Prostate gland (tissue), 2 donors: Measurements from ENCODE around the gene ARAP3.

ENCODE experiments used
- POLR2A ChIP-seq: fragments of 450-650 bp; IDR thresholded peaks from one replicate; pipeline ENCODE4 v1.6.1; 2016; ENCODE audit warnings: antibody characterized with exemption, mild to moderate bottlenecking
- POLR2AphosphoS5 ChIP-seq: sonication (generic); formaldehyde crosslinking; IDR thresholded peaks from one replicate; pipeline ENCODE4 v1.6.1; 2017; ENCODE audit warnings: antibody characterized with exemption
- TF ChIP-seq, protein P1 (sequence below), 4 experiments: fragments of 200-600 bp in 2 of 4; fragments of 450-650 bp in 2 of 4; sonication (generic) in 2 of 4; IDR thresholded peaks; 1 replicate in 3 of 4; 2 replicates in 1 of 4; pipeline ENCODE4 v1.5.1; 2016 to 2019; ENCODE audit warnings: antibody characterized with exemption in 4 of 4, mild to moderate bottlenecking in 2 of 4, moderate library complexity in 2 of 4

DNA sequence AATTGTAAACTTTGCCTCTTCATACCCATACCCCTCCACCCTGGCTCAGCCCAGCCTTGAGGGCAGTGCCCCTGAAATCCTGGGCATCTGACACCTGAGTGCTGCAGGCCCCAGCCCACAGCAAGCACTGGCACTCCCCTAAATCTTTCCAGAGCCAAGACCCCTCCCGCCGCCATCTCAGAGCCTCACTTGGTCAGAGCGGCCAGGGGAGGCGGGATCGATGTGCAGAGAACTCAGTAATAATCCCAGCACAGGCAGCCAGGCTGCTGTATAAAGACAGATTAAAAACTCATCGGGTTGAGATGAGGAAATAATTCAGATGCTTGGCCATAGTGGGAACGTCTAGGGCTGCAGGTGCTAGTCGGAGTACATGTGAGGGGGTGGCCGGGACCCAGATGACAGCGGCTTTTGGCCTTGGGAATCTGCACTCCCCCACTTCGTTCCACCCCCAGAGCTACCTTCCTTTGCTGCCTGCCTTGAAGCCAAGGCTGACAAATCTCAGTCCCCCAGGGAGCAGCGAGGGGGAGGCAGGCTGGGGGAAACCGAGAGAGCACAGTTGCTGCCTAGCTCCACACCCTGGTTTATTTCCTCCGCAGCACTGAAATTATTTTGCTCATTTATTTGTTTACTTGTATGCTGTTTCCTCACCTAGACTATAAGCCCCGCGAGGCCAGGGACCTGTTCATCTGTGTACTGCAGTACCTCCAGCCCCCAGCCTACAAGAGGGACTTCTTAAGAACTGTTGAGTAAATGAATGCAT, 19.5 kb upstream of the ARAP3 start:
- TF ChIP-seq, protein P1, sequence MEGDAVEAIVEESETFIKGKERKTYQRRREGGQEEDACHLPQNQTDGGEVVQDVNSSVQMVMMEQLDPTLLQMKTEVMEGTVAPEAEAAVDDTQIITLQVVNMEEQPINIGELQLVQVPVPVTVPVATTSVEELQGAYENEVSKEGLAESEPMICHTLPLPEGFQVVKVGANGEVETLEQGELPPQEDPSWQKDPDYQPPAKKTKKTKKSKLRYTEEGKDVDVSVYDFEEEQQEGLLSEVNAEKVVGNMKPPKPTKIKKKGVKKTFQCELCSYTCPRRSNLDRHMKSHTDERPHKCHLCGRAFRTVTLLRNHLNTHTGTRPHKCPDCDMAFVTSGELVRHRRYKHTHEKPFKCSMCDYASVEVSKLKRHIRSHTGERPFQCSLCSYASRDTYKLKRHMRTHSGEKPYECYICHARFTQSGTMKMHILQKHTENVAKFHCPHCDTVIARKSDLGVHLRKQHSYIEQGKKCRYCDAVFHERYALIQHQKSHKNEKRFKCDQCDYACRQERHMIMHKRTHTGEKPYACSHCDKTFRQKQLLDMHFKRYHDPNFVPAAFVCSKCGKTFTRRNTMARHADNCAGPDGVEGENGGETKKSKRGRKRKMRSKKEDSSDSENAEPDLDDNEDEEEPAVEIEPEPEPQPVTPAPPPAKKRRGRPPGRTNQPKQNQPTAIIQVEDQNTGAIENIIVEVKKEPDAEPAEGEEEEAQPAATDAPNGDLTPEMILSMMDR (IDR thresholded peaks at IDR 0.05): no peak
- TF ChIP-seq POLR2A: no peak
- TF ChIP-seq POLR2AphosphoS5: no peak
